Measurements from ENCODE around the gene DCST1.

DCST1 gene

DNA sequence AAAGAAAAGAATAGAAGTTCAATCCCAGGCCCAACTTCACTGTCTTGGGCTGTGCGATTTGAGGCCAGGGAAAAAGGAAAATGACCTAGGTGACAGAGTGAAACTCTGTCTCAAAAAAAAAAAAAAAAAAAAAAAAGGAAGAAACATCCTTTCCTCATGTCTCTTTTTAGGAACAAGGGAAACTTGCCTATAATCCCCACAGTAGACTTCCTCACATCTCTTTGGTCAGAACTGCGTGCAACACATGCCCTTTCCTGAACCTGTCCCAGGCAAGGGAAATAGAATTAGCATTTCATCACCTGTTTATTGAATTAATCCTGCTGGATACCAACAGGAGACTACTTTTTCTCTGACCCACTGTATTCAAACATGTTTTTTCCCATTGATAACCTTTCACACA is 2.3 kb downstream of the DCST1 start:
- DNase-seq = no peak

DNA sequence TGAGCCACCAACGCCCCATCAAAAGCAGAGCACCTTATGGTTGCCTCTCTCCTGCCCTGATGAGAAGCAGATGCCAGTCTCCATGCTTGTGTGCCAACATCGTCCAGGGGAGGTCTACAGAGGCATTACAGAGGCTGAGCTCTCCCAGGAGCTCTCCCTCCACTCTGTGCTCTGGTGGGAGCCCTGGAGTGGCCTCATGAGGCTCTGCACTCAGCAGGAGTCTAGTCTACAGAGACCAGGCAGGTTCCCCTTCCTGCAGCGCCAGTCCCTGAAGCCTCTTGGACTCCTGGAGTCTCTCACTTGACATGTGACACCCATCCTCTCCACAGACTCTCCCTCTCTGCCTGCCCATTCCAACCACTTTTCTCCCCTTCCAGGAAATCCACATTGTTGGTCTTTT is 3.4 kb downstream of the DCST1 start:
- DNase-seq = no peak

DNA sequence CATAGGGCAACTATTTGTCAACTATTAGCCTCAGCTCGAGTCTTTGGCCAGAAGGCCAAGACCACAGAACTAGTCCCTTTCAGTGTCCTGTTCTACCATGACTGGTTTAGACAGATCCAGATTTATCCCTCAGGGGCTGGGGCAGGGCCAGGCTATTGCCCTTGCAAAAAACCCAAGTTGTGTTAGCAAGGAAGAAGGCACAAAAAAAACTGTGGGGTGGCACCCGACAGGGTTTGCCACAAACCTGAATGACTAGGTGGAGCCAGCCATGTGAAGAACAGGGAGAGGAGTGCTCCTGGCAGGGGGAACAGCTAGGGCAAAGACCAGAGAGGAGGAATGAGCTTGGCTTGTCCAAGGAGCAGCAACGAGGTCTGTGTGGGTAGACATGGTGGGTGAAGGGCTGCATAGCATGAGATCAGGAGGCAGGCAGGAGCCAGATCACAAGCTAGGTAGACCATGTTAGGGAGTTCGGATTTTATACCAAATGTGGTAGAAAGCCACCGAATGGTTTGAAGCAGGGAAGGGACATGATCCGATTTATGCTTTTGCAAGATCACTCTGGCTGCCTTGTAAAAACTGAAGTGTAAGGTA is 4.3 kb downstream of the DCST1 start:
- DNase-seq = no peak

DNA sequence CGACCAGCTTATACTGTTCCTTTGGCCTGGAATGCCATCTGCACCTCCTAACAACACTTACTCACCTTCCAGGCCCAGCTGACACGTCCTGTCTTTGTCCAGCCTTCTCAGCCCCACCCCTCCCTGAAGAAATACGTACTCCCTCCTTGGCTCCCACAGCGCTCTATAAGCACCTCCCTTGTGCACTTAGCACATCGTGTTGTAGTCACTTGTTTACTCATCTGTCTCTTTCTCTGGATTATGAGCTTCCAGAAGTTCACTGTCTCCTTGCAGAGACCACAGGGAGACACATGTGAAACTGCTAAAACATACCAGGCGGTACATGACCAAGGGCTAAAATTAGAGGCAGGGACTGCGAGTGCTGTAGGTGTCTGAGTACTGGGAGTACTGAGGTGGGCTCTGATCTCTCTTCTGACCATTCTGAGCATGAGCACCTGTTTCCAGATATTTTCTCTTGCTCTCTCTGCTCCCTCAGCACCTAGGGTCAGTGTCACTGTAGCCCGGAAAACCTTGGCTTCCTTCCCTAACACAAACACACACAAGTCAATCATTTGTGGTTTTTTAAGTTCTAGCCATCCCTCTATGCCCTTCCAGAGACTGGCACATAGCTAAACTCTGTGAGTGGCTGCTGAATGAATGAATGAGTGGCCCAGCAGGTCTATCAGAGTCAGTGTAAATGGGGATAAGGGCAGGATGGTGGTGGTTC is 5.1 kb downstream of the DCST1 start:
- no peak for DNase-seq

DNA sequence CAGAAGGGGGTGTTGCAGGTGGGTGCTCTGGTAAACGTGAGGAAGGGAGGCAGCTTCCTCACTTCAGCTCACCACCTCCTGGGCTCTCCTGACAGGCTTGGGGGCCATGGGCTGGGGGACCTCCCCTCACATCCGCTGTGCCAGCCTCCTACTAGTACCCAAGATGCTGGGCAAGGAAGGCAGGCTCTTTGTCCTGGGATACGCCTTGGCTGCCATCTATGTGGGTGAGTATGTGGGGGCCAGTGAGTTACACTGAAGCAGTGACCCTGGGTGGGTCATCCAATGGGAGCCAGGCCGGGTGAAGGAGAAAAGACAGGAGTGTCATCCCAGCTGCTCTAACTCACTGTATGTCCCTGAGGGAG is 5.7 kb downstream of the DCST1 start:
- no peak for DNase-seq

DNA sequence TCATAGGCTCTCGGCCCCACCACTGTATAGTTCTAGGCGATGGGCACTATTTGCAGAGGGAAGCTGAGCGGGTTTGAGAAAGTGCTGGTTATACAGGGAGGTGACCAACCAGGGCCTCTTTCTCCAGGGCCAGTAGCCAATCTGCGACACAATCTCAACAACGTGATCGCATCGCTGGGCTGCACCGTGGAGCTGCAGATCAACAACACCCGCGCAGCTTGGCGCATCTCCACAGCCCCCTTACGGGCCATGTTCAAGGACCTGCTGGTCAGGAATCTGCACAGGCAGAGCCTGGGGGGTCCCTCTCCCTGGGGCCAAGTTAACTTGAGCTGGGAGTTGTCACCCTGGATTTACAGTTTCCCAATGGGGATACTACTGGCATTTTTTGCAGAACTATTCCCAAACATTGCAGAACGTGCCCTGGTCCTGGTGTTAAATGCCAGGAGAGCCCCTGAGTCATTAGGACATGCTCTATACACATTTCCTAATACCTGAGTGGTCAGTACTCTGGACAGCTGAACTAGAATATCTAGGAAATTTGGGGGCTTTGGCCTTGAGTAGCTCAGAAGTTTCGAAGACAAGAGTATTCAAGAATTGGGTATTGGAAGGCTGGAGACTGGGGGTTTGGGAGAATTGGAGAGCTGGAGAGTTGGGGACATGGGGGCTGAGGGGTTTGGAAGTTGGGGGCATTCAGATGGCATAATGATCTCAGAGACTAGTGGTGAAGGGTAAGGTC is 6.9 kb downstream of the DCST1 start:
- no peak for DNase-seq

DNA sequence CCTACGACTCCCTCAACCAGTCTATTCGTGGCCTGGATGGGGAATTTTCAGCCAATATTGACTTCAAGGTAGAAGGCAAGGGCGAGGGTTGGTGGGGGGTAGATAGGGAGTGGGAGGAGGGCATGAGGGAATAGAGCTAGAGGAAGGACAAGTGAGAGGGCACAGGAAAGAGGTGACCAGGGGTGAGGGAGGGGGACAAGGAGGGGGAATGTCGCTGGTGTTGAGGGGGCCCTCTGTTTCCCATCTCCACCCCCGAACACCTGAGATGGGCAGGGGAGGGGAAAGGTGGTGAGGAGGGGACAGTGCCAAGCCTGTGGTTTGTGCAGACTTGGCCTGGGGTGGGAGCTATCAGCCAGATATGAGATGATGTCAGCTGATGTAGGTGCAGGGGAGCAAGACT is 9.2 kb downstream of the DCST1 start:
- no peak for DNase-seq

DNA sequence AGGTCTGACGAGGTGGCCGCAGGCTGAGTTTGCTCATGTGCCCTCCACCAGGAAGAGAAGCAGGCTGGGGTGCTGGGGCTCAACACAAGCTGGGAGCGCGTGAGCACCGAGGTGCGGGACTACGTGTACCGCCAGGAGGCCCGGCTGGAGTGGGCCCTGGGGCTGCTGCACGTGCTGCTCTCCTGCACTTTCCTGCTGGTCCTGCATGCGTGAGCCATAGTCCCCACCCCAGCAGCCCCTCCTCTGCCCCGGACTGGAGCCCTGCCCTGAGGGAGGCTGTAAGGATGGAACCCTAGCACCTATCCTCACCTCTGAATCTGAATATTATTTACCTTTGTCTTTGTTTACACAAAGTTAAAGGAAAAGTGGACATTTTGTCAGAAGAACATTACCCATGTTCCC is 9.7 kb downstream of the DCST1 start:
- no peak for DNase-seq

DNA sequence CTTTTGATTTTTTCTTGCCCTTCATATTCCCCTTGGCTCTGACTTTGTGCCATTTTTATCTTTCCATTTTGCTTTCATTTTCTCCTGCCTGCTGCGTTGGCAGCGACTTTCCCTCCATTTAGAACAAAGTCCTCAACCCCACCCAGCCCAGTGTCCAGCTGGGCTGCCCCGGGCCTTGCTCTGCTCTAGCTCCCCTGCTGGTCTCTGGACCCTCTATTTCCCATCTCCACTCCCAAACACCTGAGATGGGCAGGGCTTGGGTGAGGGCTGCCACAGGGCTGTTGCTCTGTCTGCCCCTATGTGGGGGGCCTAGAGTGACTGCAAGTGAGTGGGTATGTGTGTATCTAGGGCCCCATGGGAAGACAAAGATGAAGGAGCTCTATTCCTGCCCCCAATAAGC is 10.2 kb downstream of the DCST1 start:
- no peak for DNase-seq

DNA sequence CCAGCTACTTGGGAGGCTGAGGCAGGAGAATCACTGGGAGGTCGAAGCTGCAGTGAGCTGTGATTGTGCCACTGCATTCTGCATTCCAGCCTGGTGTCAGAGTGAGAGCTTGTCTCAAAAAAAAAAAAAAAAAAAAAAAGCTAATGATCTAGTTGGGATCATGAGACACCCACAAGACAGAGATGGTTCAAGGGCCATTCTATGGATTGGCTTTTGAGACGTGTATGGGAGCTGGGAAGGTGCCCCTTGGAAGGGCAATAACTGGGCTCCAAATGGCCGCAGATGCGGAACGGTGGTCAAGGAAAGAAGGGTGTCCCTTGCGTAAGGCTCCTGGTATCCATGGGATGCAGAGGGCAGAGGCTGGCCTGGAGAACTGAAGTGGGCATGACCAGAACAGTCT is 10.7 kb downstream of the DCST1 start:
- DNase-seq = no peak

DNA sequence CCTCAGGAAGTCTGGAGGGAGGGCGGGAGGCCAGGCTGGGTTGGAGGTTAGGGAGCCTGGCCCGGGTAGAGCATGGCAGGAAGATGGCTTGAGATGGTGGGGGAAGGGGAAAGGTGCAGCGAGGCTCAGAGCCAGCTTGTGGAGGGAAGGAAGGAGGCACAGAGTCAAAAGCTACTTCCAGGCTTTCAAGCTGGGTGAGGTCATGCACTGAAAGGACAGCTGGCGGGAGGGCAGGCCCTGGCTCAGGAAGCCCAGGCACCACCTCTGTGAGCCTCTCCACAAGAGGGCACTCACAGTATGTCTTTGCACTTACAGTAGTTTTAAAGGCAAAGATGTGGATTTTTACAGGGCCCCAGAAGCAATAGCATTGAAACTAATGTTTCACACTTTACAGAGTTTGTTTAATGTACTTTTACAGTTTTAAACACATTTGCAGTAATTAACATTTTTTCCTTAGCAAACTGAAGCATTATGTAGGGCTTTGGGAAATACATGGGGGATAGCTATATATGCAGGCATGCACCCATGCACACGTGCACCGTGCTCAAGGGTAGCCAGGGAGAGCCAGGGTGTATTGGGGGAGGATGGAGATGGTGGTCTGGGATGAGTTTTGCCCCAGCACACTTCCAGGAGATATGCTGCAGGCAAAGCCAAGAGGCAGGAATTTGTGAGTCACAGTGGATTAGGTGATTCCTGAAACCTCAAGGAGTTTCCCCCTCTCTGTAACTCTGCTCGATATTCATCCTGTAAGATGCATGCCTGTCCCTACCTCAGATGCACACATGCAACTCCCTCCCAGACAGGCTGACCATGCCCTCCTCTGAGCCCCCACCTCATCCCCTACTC is 11.4 kb downstream of the DCST1 start:
- no peak for DNase-seq

DNA sequence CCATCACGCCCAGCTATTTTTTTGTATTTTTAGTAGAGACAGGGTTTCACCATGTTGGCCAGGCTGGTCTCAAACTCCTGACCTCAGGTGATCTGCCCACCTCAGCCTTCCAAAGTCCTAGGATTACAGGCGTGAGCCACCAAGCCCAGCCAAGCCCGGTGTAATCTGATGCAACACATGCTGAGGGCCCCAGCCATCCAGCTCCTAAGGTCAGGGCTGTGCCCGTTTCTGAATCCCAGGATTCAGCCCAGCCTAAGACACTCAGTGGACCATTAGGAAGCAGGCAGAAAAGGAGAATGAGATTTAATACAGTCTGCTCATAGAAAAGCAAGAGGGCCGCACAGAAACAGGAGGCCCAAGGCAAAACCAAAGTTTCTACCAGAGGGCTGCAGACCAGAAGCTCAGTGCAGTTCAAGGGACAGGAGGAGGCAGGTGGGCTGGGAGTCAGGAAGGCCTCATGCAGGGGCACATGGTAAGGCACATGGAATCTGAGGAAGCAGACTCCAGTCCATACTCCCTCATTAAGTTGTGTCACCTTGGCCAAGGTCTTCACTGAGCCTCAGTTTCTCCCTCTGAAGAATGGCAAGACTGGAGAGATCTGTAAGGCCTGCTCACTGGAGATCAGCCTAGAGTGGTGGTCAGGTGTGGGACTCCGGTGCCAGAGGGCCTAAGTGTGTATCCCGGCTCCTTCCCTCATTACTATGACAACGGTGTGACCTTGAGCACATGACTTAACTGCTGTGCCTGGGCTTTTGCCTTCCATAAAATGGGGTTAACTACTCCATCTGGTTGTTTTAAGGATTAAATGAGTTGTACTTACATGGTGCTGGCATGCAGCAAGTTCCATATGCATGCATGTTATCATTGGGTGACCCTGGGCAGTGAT is 15.1 kb downstream of the DCST1 start:
- no peak for DNase-seq

DNA sequence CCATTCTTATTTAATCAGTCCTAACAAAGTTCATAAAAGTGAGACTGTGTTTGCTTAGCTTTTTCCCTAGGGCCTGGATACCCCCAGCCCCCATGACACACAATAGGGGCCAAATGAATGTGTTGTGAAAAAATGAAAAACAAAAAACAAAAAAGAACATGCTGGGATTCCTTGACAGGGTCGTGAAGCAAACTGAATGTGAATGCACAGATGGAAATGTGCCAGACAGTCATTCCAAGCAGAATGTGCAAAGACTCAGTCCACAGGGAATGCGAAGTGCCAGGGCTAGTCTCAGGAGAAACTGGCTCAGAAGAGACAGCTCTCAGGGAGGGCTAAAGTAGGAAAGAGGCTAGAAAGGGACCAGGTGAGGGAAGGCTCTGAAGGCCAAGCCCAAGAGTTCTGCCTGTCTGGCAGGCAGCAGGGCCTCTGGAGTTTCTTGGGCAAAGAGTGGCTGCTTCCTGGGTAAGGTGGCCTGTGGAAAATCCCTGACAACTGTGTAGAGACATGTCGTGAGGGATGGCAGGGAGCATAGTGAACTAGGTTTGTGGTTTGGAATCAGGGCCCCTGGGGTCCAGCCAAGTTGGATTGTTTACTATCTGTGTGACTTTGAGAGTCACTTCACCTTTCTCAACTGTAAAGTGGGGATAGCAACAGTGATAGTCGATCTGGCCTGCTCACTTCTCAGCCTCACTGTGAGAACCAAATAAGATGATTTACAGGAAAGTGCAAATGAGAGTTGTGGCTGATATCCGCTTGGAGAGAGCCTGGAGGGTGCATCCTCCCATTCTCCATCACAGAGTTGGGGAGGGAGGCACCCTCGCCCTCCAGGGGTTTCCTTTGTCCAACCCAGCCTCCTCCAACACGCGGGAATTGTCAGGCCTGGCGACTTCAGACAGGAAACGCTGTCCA is 16.3 kb downstream of the DCST1 start:
- no peak for DNase-seq

DNA sequence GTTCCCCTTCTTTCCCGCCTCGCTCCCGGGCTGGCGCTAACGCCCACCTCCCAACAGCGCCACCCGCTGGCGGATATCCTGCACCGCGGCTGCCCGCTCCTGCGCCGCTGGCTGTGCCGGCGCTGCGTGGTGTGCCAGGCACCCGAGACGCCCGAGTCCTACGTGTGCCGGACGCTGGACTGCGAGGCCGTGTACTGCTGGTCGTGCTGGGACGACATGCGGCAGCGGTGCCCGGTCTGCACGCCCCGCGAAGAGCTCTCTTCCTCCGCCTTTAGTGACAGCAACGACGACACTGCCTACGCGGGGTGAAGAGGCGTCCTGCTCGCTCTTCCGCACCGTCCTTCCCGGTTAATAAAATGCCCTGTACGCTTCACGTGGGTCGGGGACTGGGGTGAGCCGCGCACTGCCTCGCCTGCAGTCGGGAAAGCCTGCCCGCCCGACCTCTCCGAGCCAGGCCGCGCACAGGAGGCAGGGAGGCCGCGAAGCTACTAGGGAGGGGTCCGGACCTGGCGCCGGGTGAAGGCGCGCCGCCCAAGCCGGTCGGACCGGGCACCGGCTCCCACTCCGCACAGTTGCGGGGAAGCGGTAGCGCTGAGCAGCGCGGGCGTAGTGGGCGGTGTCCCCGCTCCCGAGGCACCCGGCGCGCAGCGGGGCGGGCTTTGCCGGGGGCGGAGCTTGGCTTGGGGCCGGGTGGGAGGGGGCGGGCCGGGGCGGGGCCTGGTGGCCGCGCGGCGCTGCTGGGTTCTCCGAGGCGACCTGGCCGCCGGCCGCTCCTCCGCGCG is 17.1 kb downstream of the DCST1 start, which contains the start of gene ADAM15:
ADAM15 (plus strand) TSS at position 757 of the 782 bp plus-strand sequence. CDS start 71 bp downstream, outside the sequence.
- DNase-seq = no peak

DNA sequence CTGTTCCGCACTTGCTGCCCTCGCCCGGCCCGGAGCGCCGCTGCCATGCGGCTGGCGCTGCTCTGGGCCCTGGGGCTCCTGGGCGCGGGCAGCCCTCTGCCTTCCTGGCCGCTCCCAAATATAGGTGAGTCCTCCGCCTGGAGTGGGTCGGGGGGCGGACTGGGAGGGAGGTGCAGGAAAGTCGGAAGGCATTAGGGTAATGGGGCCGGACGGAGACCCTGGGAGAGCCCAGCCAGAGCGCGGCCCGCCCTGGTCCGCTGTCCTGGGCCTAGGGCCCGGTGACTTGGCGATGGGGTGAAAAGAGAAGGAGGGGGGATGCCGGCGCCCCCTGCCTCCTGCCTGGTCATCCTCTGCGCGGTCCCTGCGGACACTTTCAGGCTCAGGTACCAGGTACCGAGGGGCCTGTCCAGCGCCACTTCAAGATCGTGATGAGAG is 17.7 kb downstream of the DCST1 start:
- no peak for DNase-seq

DNA sequence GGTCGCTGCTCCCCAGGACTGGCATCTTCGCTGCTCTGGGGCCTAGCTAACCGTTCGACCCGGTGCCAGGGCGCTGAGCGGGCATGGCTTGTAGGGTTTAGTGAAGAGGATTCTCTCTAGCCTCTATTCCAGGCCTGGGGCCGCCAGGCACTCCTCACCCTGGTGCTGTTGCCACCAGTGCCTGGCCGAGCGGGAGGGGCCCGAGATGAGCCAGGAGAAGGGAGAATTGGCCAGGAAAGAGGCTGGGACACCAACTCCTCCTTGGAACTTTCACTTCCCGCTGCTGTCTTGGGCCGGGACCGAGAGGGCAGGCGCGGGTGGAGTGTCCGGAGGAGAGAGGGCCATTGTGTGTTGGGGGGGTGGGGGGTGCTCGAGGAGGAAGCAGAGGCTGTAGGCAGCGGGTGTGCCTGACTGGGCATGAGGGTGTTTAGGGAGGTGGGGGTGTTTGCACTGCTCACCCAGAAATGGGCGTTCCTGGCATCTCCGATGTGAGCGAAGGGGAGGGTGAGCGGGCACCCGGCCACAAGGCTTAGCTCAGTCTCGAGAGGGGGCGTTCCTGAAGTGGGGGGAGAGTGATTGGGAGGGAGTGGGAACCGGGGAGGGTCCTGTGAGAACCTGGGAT is 18.3 kb downstream of the DCST1 start:
- no peak for DNase-seq

DNA sequence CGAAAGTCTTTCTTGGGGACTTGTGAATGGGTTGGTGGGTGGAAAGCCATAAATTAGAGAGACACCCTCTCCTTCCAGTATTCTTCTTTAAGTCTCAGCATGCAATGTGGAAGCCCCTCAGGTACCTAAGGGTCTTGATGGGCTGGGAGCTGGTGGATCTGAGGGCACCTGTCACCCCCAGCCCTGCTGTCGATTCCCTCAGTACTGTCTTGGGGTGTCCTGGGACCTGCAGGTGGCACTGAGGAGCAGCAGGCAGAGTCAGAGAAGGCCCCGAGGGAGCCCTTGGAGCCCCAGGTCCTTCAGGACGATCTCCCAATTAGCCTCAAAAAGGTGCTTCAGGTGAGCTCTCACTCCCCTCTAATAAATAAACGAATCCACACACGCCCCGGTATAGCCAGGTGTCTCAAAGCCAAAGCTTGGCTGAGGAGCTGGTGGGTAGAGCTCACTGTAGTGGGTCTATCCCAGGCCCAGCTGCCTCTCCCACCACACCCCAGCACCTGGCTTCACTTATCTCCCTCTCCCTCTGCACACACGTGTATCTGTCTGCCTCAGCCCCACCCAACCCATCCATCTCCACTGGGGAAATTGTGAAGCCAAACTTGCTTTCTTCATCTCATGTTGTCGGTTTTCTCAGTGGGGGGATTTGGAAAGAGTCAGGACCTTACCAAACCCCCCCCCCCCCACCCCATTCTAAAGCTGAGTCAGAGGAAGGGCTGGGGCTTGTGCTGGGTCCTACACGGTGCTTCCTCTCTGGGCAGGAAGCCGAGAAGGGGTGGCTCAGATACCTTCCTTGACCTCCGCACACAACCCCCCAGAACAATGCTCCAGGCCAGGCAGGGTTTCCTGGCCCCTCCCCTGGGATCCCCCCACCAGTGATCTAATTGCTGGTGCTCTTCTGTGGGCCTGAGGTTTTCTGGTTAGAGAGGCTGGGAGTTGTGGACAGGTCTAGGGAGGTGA is 19.1 kb downstream of the DCST1 start:
- peak; percentile 46 for DNase-seq

DNA sequence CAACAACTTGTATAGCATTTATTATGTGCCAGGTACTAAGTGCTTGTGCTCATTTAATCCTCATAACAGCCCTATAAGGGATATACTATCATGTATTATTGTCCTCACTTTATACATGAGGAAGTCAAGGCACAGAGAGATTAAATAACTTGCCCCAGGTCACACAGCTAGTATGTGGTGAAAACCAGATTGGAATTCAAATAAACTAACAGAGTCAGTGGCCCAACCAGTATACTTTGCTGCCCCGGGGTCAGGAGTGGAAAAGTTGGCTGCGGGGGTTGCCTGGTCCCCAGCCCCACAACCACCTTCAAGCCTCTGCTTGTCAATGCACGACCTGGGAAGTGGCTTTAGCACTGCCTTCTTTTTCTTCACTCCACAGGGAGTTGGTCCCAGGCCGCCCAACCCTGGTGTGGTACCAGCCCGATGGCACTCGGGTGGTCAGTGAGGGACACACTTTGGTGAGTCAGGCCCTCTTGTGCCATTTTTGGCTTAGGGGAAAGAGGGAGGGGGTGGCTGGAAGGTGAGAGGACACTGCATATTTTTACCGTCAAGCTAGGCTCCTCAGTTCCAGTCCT is 20.0 kb downstream of the DCST1 start:
- no peak for DNase-seq

Data from NCI-H187 treated with DMSO at 0.1 percent for 48 hours (cell line).